ENCODE results near the gene MAP2K4. TPM values are rescaled to one million over a fixed set of nuclear protein-coding genes. Genes with fewer than 3 reads are reported as not detected.

MAP2K4 gene
- total RNA-seq, 1 donor from 2014 or later: 61.9 TPM

DNA sequence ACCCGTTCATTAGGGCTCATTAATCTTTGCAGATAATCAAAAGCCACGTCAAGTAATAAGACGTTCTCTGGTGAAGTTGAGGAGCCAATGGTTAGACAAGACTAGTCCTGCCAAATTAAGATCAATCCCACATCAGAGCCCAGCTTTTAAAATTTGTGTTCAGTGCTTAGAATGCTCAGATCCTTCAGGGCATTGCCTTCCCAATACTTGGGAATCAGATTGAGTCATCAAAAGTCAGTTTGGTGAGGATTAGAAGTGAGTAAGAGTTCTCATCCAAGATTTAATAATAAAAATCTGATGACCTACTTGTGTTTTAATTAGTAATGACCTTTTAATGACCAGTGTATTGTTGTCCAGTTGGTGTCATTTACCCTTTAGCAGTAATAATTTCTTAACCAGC, 19.8 kb downstream of the MAP2K4 start:
- no peaks in the 10 kb centered on the region for H3K4me1 ChIP-seq
- peaks cover 65% of the 10 kb centered on the region for H4K20me1 ChIP-seq (ENCODE audit: low read depth)
- no peak overlapping the region for H3K27ac ChIP-seq
- H3K36me3 ChIP-seq: no peaks in the 10 kb centered on the region
- no peaks in the 10 kb centered on the region for H3K9me3 ChIP-seq (ENCODE audit: low read depth)
- H3K9ac ChIP-seq: no peak overlapping the region
- Mint-ChIP-seq H3K9me3 (peaks cover 20% of the 10 kb centered on the region), H3K27me3 (ENCODE audit: insufficient read depth, low read depth) (peaks cover 2% of the 10 kb centered on the region), H3K4me3 (no peak overlapping the region), H3K36me3 (peaks cover 35% of the 10 kb centered on the region), H3K4me1 (no peaks in the 10 kb centered on the region), H3K27ac (no peak overlapping the region)
- peaks cover 100% of the 10 kb centered on the region for H3K79me2 ChIP-seq (ENCODE audit: low read depth)
- no peaks in the 10 kb centered on the region for H3F3A ChIP-seq (ENCODE audit: low read depth)
- DNase-seq (ENCODE audit: low spot score): no peak
- H3K4me2 ChIP-seq: no peak overlapping the region
- no peak overlapping the region for H2AFZ ChIP-seq (replicated peaks)
- H3K4me3 ChIP-seq: no peak overlapping the region
- H3K27me3 ChIP-seq: no peaks in the 10 kb centered on the region
- no peak for TF ChIP-seq EZH2 (IDR thresholded peaks at IDR 0.05)
- no peak for TF ChIP-seq EZH2phosphoT487 (IDR thresholded peaks at IDR 0.05)
- TF ChIP-seq CTCF (IDR thresholded peaks at IDR 0.05): no peak

DNA sequence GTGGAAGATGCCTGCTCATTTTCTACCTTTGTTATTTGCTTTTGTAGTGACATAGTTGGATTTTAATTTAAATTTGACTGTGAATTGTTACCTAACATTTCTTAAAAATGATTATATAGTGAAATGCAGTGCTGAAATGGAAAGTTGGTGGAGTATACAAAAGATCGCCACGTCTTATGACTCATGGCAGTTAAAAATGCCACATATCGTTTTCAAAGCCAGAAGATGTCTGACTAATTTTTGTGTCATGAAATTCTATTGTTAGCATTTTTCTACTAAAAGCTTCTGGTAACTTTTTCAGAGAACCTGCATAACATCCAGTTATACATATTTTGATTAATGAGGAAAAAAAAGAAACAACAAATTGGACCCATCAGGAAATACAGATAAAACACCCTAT, 20.6 kb downstream of the MAP2K4 start:
- no peaks in the 10 kb centered on the region for H3K27me3 ChIP-seq
- H3K4me3 ChIP-seq: no peak overlapping the region
- no peaks in the 10 kb centered on the region for H3K4me1 Mint-ChIP-seq
- no peak overlapping the region for H3K9ac ChIP-seq
- H3K79me2 ChIP-seq (ENCODE audit: low read depth): peaks cover 100% of the 10 kb centered on the region
- H2AFZ ChIP-seq (replicated peaks): no peak overlapping the region
- no peaks in the 10 kb centered on the region for H3K36me3 ChIP-seq
- TF ChIP-seq EZH2 (IDR thresholded peaks at IDR 0.05) (no peak), CTCF (IDR thresholded peaks at IDR 0.05) (no peak), EZH2phosphoT487 (IDR thresholded peaks at IDR 0.05) (no peak)
- H3K27ac Mint-ChIP-seq: no peak overlapping the region
- H3K9me3 ChIP-seq (ENCODE audit: low read depth): no peaks in the 10 kb centered on the region
- no peak overlapping the region for H3K4me2 ChIP-seq
- H3K36me3 Mint-ChIP-seq: peaks cover 31% of the 10 kb centered on the region
- peaks cover 8% of the 10 kb centered on the region for H3K4me1 ChIP-seq
- H4K20me1 ChIP-seq (ENCODE audit: low read depth): peaks cover 65% of the 10 kb centered on the region
- H3K9me3 Mint-ChIP-seq: peaks cover 24% of the 10 kb centered on the region
- no peak overlapping the region for H3K27ac ChIP-seq
- peaks cover 6% of the 10 kb centered on the region for H3F3A ChIP-seq (ENCODE audit: low read depth)
- no peak overlapping the region for H3K4me3 Mint-ChIP-seq
- no peak for DNase-seq (ENCODE audit: low spot score)
- peaks cover 2% of the 10 kb centered on the region for H3K27me3 Mint-ChIP-seq (ENCODE audit: insufficient read depth, low read depth)

- Histone ChIP-seq H3K4me3 (no peak overlapping the region), H3K79me2 (ENCODE audit: low read depth) (peaks cover 100% of the 10 kb centered on the region), H3K4me2 (no peak overlapping the region), H2AFZ (replicated peaks) (no peak overlapping the region), H3K9me3 (ENCODE audit: low read depth) (no peaks in the 10 kb centered on the region), H3F3A (ENCODE audit: low read depth) (peaks cover 10% of the 10 kb centered on the region), H3K4me1 (peaks cover 18% of the 10 kb centered on the region), H3K36me3 (no peaks in the 10 kb centered on the region), H3K27me3 (no peaks in the 10 kb centered on the region), H3K27ac (no peak overlapping the region), H3K9ac (no peak overlapping the region), H4K20me1 (ENCODE audit: low read depth) (peaks cover 58% of the 10 kb centered on the region)
- DNase-seq (ENCODE audit: low spot score): no peak
- no peaks in the 10 kb centered on the region for H3K4me1 Mint-ChIP-seq
- TF ChIP-seq CTCF (IDR thresholded peaks at IDR 0.05) (no peak), EZH2 (IDR thresholded peaks at IDR 0.05) (no peak), EZH2phosphoT487 (IDR thresholded peaks at IDR 0.05) (no peak)
- peaks cover 2% of the 10 kb centered on the region for H3K27me3 Mint-ChIP-seq (ENCODE audit: insufficient read depth, low read depth)
- peaks cover 31% of the 10 kb centered on the region for H3K9me3 Mint-ChIP-seq
- no peak overlapping the region for H3K27ac Mint-ChIP-seq
- H3K36me3 Mint-ChIP-seq: peaks cover 19% of the 10 kb centered on the region
- no peak overlapping the region for H3K4me3 Mint-ChIP-seq
Observed at GRCh38 chr17:12043702-12044101, 23.0 kb downstream of the MAP2K4 start.
